Natural killer cell (primary cell): ENCODE measurements around the gene EXD3. TPM values are rescaled to one million over a fixed set of nuclear protein-coding genes. Genes with fewer than 3 reads are reported as not detected.

Source experiments
- ATAC-seq, 3 donors: fragments of 150-1000 bp in 2 of 3; fragments of 200-7000 bp in 1 of 3; cut with Tn5 transposase; 1 replicate in 1 of 3; 2 replicates in 2 of 3; pipeline ENCODE4 v1.10.0; 2021; ENCODE audit warnings: mild to moderate bottlenecking in 2 of 3, moderate library complexity in 2 of 3
- DNase-seq, 2 donors: peaks; one replicate each; pipeline versions ENCODE4 v3.0.0 to v3.0.0-alpha.2; 2013 to 2021; ENCODE audit warnings: mixed read lengths in 1 of 2
- H3K27ac ChIP-seq: one replicate; pipeline ENCODE4 v1.5.1; 2013; ENCODE audit warnings: mild to moderate bottlenecking, low read length
- H3K27me3 ChIP-seq: one replicate; pipeline ENCODE4 v1.6.1; 2013; ENCODE audit warnings: low read length; ENCODE audit not compliant: control insufficient read depth, insufficient read depth
- H3K36me3 ChIP-seq: one replicate; pipeline ENCODE4 v1.6.1; 2013; ENCODE audit warnings: low read length; ENCODE audit not compliant: control insufficient read depth, insufficient read depth
- H3K4me1 ChIP-seq: one replicate; pipeline ENCODE4 v1.6.1; 2013; ENCODE audit warnings: low read length; ENCODE audit not compliant: control insufficient read depth, insufficient read depth
- H3K4me3 ChIP-seq: one replicate; pipeline ENCODE4 v1.5.1; 2013; ENCODE audit warnings: low read length
- H3K9me3 ChIP-seq: one replicate; pipeline ENCODE4 v1.6.1; 2013; ENCODE audit warnings: low read length; ENCODE audit not compliant: control insufficient read depth, insufficient read depth
- H3K27ac Mint-ChIP-seq, 2 donors: one replicate each; pipeline ENCODE4 v1.8.0; 2022; ENCODE audit warnings: mild to moderate bottlenecking in 2 of 2, mixed read lengths in 2 of 2, moderate library complexity in 1 of 2
- H3K27me3 Mint-ChIP-seq, 2 donors: one replicate each; pipeline ENCODE4 v1.8.0; 2022; ENCODE audit warnings: low read depth in 2 of 2, mixed read lengths in 2 of 2
- H3K36me3 Mint-ChIP-seq: one replicate; pipeline ENCODE4 v1.8.0; 2022; ENCODE audit warnings: mixed read lengths
- H3K4me1 Mint-ChIP-seq, 2 donors: one replicate each; pipeline ENCODE4 v1.8.0; 2022; ENCODE audit warnings: mixed read lengths in 2 of 2
- H3K4me3 Mint-ChIP-seq: one replicate; pipeline ENCODE4 v1.8.0; 2022; ENCODE audit warnings: mild to moderate bottlenecking, moderate library complexity, mixed read lengths
- H3K9me3 Mint-ChIP-seq, 2 donors: one replicate each; pipeline ENCODE4 v1.8.0; 2022; ENCODE audit warnings: mixed read lengths in 2 of 2
- WGBS: methylation state at CpG from one replicate; pipeline ENCODE4 v1.1.7; 2013; ENCODE audit warnings: missing lambda C conversion rate; ENCODE audit not compliant: insufficient coverage; 5-methylcytosine and 5-hydroxymethylcytosine counted together
- intact Hi-C: fragments of 100-400 bp; cut with micrococcal nuclease; formaldehyde crosslinking; loops from one replicate; pipeline ENCODE4 v1.14.2; 2022
- total RNA-seq, 4 donors: library from RNA; stranded (reverse); fragments of 120-200 nt in 1 of 4; gene quantifications; one replicate each; pipeline versions ENCODE4 v1.2.3 to v1.2.4, GENCODE V29; 2013 to 2022
- TF ChIP-seq, protein P1 (sequence below): fragments of 200-600 bp; IDR thresholded peaks from one replicate; pipeline ENCODE4 v1.8.0; 2022; ENCODE audit warnings: antibody characterized with exemption

The EXD3 gene
- total RNA-seq, 3 donors from 2014 or later (not counting 1 experiment from before 2014, with no cell fraction given) = 28.0 to 35.3 (median 29.6) TPM

DNA sequence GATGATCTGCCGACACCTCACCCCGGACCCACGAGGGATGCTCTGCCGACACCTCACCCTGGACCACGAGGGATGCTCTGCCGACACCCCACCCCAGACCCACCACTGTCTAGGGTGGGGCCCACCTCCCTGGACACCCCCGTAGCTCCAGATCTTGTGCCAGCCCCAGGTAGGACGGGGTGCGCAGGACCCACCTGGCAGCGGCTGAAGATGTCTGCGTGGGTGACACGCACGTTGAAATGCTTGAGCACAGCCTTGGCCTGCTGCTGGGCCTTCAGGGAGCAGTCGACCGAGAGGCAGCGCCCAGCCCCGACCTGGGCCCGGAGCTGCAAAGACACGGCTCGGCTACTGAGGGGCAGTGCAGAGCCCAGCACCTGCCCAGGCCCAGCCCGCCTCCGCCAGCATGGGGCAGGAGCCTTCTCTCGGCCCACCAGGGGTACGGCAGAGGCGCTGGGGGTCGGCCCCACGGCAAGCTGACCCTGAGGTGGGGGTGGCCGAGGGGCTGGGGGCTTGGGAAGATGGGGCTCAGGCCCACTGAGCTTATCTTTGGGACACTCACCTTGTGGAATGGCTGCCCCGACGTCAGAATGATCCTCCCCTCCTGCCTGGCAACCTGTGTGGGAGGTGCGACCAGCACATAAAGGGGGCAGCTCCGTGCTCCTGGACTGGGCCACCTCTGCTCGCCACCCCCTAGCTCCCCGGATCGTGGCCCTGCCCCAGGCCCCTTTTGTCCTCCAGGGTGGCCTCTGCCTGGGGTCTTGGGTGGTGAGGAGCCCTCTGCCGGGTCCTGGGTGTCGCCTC, 99.2 kb downstream of the EXD3 start:
- Histone ChIP-seq H3K27ac (no peak overlapping the region), H3K36me3 (no peaks in the 10 kb centered on the region), H3K27me3 (peaks cover 4% of the 10 kb centered on the region), H3K4me1 (peaks cover 30% of the 10 kb centered on the region), H3K9me3 (no peaks in the 10 kb centered on the region), H3K4me3 (no peak overlapping the region)
- peaks cover 3 to 14% of the 10 kb centered on the region in 2 donors for H3K27me3 Mint-ChIP-seq
- no peak overlapping the region for H3K4me3 Mint-ChIP-seq
- peaks cover 10 to 26% of the 10 kb centered on the region in 2 donors for H3K4me1 Mint-ChIP-seq
- intact Hi-C loops = no loop called here
- no peak overlapping the region for H3K27ac Mint-ChIP-seq
- ATAC-seq (no peak), DNase-seq (no peak)
- no peaks in the 10 kb centered on the region for H3K36me3 Mint-ChIP-seq
- TF ChIP-seq, protein P1, sequence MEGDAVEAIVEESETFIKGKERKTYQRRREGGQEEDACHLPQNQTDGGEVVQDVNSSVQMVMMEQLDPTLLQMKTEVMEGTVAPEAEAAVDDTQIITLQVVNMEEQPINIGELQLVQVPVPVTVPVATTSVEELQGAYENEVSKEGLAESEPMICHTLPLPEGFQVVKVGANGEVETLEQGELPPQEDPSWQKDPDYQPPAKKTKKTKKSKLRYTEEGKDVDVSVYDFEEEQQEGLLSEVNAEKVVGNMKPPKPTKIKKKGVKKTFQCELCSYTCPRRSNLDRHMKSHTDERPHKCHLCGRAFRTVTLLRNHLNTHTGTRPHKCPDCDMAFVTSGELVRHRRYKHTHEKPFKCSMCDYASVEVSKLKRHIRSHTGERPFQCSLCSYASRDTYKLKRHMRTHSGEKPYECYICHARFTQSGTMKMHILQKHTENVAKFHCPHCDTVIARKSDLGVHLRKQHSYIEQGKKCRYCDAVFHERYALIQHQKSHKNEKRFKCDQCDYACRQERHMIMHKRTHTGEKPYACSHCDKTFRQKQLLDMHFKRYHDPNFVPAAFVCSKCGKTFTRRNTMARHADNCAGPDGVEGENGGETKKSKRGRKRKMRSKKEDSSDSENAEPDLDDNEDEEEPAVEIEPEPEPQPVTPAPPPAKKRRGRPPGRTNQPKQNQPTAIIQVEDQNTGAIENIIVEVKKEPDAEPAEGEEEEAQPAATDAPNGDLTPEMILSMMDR = no peak
- H3K9me3 Mint-ChIP-seq = peaks cover 0 to 5% of the 10 kb centered on the region in 2 donors
- WGBS = 97% methylated on average over 37 of the region's 37 CpGs

DNA sequence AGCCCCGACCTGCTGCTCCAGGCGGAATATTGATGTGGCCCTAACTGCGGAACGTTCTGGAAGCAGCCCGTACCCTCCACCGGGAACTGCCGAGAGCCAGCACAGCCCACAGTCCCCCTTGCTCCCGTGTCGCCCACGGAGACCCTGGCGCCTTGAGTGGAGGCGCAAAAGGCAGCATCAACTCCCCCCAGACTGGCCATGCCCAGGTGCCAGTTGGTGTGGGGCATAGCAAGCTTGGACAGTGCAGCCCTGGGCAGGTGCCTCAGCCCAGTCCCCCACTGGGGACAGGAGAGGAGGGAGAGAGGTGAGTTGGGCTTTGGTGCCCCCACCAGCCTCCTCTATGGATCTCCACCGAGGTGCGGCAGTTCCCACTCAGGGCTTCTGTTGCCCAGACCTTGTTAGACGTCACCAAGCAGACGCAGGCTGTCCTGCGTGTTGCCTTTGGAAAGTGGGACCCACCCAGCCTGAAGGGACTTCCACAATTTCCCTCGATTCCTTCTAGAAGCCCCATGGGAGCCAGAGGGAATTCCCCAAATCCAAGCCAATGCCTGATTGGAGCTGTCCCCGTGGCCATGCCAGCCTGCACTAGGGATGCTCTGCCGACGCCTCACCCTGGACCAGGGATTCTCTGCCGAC, 101.1 kb downstream of the EXD3 start:
- Mint-ChIP-seq H3K27me3 (peaks cover 2 to 8% of the 10 kb centered on the region in 2 donors), H3K4me1 (peaks cover 10 to 21% of the 10 kb centered on the region in 2 donors), H3K36me3 (no peaks in the 10 kb centered on the region), H3K27ac (no peak overlapping the region), H3K9me3 (no peaks in the 10 kb centered on the region), H3K4me3 (peak overlapping the region; percentile 31)
- ATAC-seq = no peak
- H3K4me3 ChIP-seq = no peak overlapping the region
- H3K27ac ChIP-seq = no peak overlapping the region
- WGBS = 95% methylated on average over 22 of the region's 22 CpGs
- peaks cover 29% of the 10 kb centered on the region for H3K4me1 ChIP-seq
- intact Hi-C loops = no loop called here
- TF ChIP-seq, protein P1 = no peak
- H3K9me3 ChIP-seq = no peaks in the 10 kb centered on the region
- no peaks in the 10 kb centered on the region for H3K27me3 ChIP-seq
- H3K36me3 ChIP-seq = no peaks in the 10 kb centered on the region
- DNase-seq = no peak

GRCh38 chr9:137320555-137321384, 102.2 kb downstream of the EXD3 start:
- 14% methylated on average over 24 of the region's 24 CpGs for WGBS
- no peaks in the 10 kb centered on the region for H3K36me3 Mint-ChIP-seq
- peak overlapping the region; percentile 75 for H3K4me3 Mint-ChIP-seq
- no peaks in the 10 kb centered on the region for H3K27me3 Mint-ChIP-seq
- no peaks in the 10 kb centered on the region for H3K9me3 ChIP-seq
- ATAC-seq = peak; percentile 63 to 66 (median 66)
- H3K27ac Mint-ChIP-seq = peak overlapping the region; percentile 60 to 93
- H3K27ac ChIP-seq = peak overlapping the region; percentile 17
- no peaks in the 10 kb centered on the region for H3K9me3 Mint-ChIP-seq
- peaks cover 5 to 16% of the 10 kb centered on the region in 2 donors for H3K4me1 Mint-ChIP-seq
- intact Hi-C loops = no loop called here
- TF ChIP-seq, protein P1 = no peak
- peak overlapping the region; percentile 3 for H3K4me3 ChIP-seq
- peaks cover 29% of the 10 kb centered on the region for H3K4me1 ChIP-seq
- DNase-seq = peak in 1 of 2 donors; percentile 36
- H3K36me3 ChIP-seq = no peaks in the 10 kb centered on the region
- peaks cover 5% of the 10 kb centered on the region for H3K27me3 ChIP-seq
